ENCODE data around the gene MS4A15.
"Not testable (repeated sequence)": the region's sequence is repeated elsewhere in the genome, so short reads cannot be mapped to it uniquely, and the experiment has no call there.

The MS4A15 gene

GRCh38 chr11:60756307-60757032 lies at the start of gene MS4A15:
Gene MS4A15 (plus strand): TSS chr11:60756867. CDS start chr11:60763734, 6,867 bp downstream.
- DNase-seq (ENCODE audit: low read depth): no peak

GRCh38 chr11:60706931-60707330 lies 49.7 kb upstream of the MS4A15 start:
- no peak for DNase-seq (ENCODE audit: low read depth)

GRCh38 chr11:60710482-60710881 lies 46.2 kb upstream of the MS4A15 start:
- no peak for DNase-seq (ENCODE audit: low read depth)

- no peak for DNase-seq (ENCODE audit: low read depth)
These were observed 45.4 kb upstream of the MS4A15 start for GRCh38 chr11:60711276-60711675.

GRCh38 chr11:60713423-60713822 lies 43.2 kb upstream of the MS4A15 start:
- not testable (repeated sequence) for DNase-seq (ENCODE audit: low read depth)

GRCh38 chr11:60717956-60718355 lies 38.7 kb upstream of the MS4A15 start:
- DNase-seq (ENCODE audit: low read depth): no peak

- DNase-seq (ENCODE audit: low read depth): no peak
These were observed 37.9 kb upstream of the MS4A15 start for GRCh38 chr11:60718524-60719316.

GRCh38 chr11:60719391-60719790 lies 37.3 kb upstream of the MS4A15 start:
- DNase-seq (ENCODE audit: low read depth): no peak

GRCh38 chr11:60720460-60720859 lies 36.2 kb upstream of the MS4A15 start:
- DNase-seq (ENCODE audit: low read depth): no peak

GRCh38 chr11:60724420-60724819 lies 32.2 kb upstream of the MS4A15 start, which contains the start of gene MS4A18:
Gene MS4A18 (plus strand): TSS chr11:60724720.
- no peak for DNase-seq (ENCODE audit: low read depth)

- no peak for DNase-seq (ENCODE audit: low read depth)
These were observed 31.1 kb upstream of the MS4A15 start for GRCh38 chr11:60725592-60725991.

GRCh38 chr11:60731586-60731985 lies 25.1 kb upstream of the MS4A15 start:
- no peak for DNase-seq (ENCODE audit: low read depth)

- no peak for DNase-seq (ENCODE audit: low read depth)
These were observed 22.4 kb upstream of the MS4A15 start for GRCh38 chr11:60734279-60734678.

GRCh38 chr11:60739114-60739513 lies 17.6 kb upstream of the MS4A15 start:
- DNase-seq (ENCODE audit: low read depth): no peak

GRCh38 chr11:60740573-60740972 lies 16.1 kb upstream of the MS4A15 start:
- no peak for DNase-seq (ENCODE audit: low read depth)

- no peak for DNase-seq (ENCODE audit: low read depth)
These were observed 15.2 kb upstream of the MS4A15 start for GRCh38 chr11:60741421-60741820.

GRCh38 chr11:60743058-60743457 lies 13.6 kb upstream of the MS4A15 start:
- DNase-seq (ENCODE audit: low read depth): no peak

GRCh38 chr11:60744114-60744513 lies 12.6 kb upstream of the MS4A15 start:
- no peak for DNase-seq (ENCODE audit: low read depth)

GRCh38 chr11:60747359-60747873 lies 9.3 kb upstream of the MS4A15 start:
- DNase-seq (ENCODE audit: low read depth): no peak

GRCh38 chr11:60748225-60748624 lies 8.4 kb upstream of the MS4A15 start:
- DNase-seq (ENCODE audit: low read depth): no peak

- no peak for DNase-seq (ENCODE audit: low read depth)
These were observed 7.8 kb upstream of the MS4A15 start for GRCh38 chr11:60748821-60749220.

- no peak for DNase-seq (ENCODE audit: low read depth)
These were observed 5.8 kb upstream of the MS4A15 start for GRCh38 chr11:60750911-60751310.

GRCh38 chr11:60753309-60753708 lies 3.4 kb upstream of the MS4A15 start:
- DNase-seq (ENCODE audit: low read depth): no peak
